ENCODE results near the gene CENPS.
"Not testable (repeated sequence)": the region's sequence is repeated elsewhere in the genome, so short reads cannot be mapped to it uniquely, and the experiment has no call there.

The CENPS gene

GRCh38 chr1:10456048-10456447 lies 25.8 kb downstream of the CENPS start:
- DNase-seq, result no peak

- DNase-seq, result no peak
Measured at GRCh38 chr1:10456661-10457060, 26.4 kb downstream of the CENPS start.

- not testable (repeated sequence) for DNase-seq
Measured at GRCh38 chr1:10457462-10457861, 27.2 kb downstream of the CENPS start.

GRCh38 chr1:10457875-10458274 lies 27.6 kb downstream of the CENPS start:
- DNase-seq, result no peak

- DNase-seq, result no peak
Measured at GRCh38 chr1:10459184-10459583, 29.0 kb downstream of the CENPS start.

- no peak for DNase-seq
Measured at GRCh38 chr1:10467078-10467477, 36.8 kb downstream of the CENPS start.

GRCh38 chr1:10470043-10470442 lies 39.8 kb downstream of the CENPS start:
- DNase-seq, result no peak

GRCh38 chr1:10471411-10472219 lies 41.4 kb downstream of the CENPS start:
- no peak for DNase-seq

- peak; percentile 97 for DNase-seq
Measured at GRCh38 chr1:10472220-10473144, 42.2 kb downstream of the CENPS start, which contains the start of gene DFFA. DFFA (minus strand) TSS chr1:10472529; CDS start chr1:10472458, 71 bp downstream.

- no peak for DNase-seq
Measured at GRCh38 chr1:10473145-10473765, 43.0 kb downstream of the CENPS start.

GRCh38 chr1:10474309-10474612 lies 44.0 kb downstream of the CENPS start:
- not testable (repeated sequence) for DNase-seq

- DNase-seq, result peak; percentile 44
Measured at GRCh38 chr1:10474613-10475507, 44.6 kb downstream of the CENPS start, which contains the start of gene PEX14. PEX14 (plus strand) TSS chr1:10474950; CDS start chr1:10474967, 17 bp downstream.

- no peak for DNase-seq
Measured at GRCh38 chr1:10475510-10475909, 45.3 kb downstream of the CENPS start.

- DNase-seq, result no peak
Measured at GRCh38 chr1:10479296-10479695, 49.1 kb downstream of the CENPS start.

GRCh38 chr1:10480614-10481013 lies 50.4 kb downstream of the CENPS start:
- no peak for DNase-seq

GRCh38 chr1:10484521-10484920 lies 54.3 kb downstream of the CENPS start:
- no peak for DNase-seq

- DNase-seq, result no peak
Measured at GRCh38 chr1:10489291-10490055, 59.2 kb downstream of the CENPS start.

- no peak for DNase-seq
Measured at GRCh38 chr1:10490286-10490970, 60.2 kb downstream of the CENPS start.
